HEK293T (cell line): ENCODE measurements around the gene TWIST2.

Experiments used
- CTCF ChIA-PET: fragments of 350-600 bp; formaldehyde crosslinking; extraction: SDS; loops from one replicate; lab custom pipeline; 2021; ENCODE audit warnings: antibody characterized with exemption, inconsistent platforms; lab: Yijun Ruan, JAX
- POLR2A ChIA-PET: fragments of 350-600 bp; formaldehyde crosslinking; extraction: SDS; loops from one replicate; lab custom pipeline; 2020; ENCODE audit warnings: antibody characterized with exemption, inconsistent platforms; lab: Yijun Ruan, JAX
- DNase-seq: peaks from one replicate; pipeline ENCODE4 v3.0.0; 2012; ENCODE audit warnings: mixed read lengths; ENCODE audit errors: extremely low spot score
- ARNT ChIP-seq: fragments of 450-650 bp; IDR thresholded peaks from 2 replicates; pipeline ENCODE4 v1.6.1; 2017; ENCODE audit warnings: mild to moderate bottlenecking
- BHLHE40 ChIP-seq: fragments of 450-650 bp; IDR thresholded peaks from 2 replicates; pipeline ENCODE4 v1.6.1; 2016; ENCODE audit warnings: mild to moderate bottlenecking, moderate library complexity, borderline replicate concordance
- CTBP1 ChIP-seq: fragments of 450-650 bp; IDR thresholded peaks from 2 replicates; pipeline ENCODE4 v1.6.1; 2016; ENCODE audit warnings: borderline replicate concordance
- ELF4 ChIP-seq: fragments of 450-650 bp; IDR thresholded peaks from 2 replicates; pipeline ENCODE4 v1.6.1; 2017; ENCODE audit warnings: antibody characterized with exemption
- FOXA1 ChIP-seq: fragments of 450-650 bp; IDR thresholded peaks from 2 replicates; pipeline ENCODE4 v1.6.1; 2016; ENCODE audit warnings: mild to moderate bottlenecking
- FOXK2 ChIP-seq: fragments of 450-650 bp; IDR thresholded peaks from 2 replicates; pipeline ENCODE4 v1.6.1; 2016; ENCODE audit warnings: mild to moderate bottlenecking
- FOXM1 ChIP-seq: fragments of 450-650 bp; IDR thresholded peaks from 2 replicates; pipeline ENCODE4 v1.6.1; 2017; ENCODE audit warnings: mild to moderate bottlenecking, borderline replicate concordance
- HDGF ChIP-seq: fragments of 450-650 bp; IDR thresholded peaks from 2 replicates; pipeline ENCODE4 v1.6.1; 2017; ENCODE audit warnings: antibody characterized with exemption, borderline replicate concordance
- L3MBTL2 ChIP-seq: fragments of 450-650 bp; conservative IDR thresholded peaks from 2 replicates; pipeline ENCODE4 v1.6.1; 2016; ENCODE audit warnings: mild to moderate bottlenecking
- LEF1 ChIP-seq: fragments of 450-650 bp; IDR thresholded peaks from 2 replicates; pipeline ENCODE4 v1.6.1; 2017; ENCODE audit warnings: mild to moderate bottlenecking, borderline replicate concordance
- NFRKB ChIP-seq: fragments of 450-650 bp; IDR thresholded peaks from 2 replicates; pipeline ENCODE4 v1.6.1; 2016; ENCODE audit warnings: mild to moderate bottlenecking, moderate library complexity
- SP1 ChIP-seq: fragments of 450-650 bp; IDR thresholded peaks from 2 replicates; pipeline ENCODE4 v1.6.1; 2017
- SUZ12 ChIP-seq: fragments of 450-650 bp; IDR thresholded peaks from 2 replicates; pipeline ENCODE4 v1.6.1; 2016; ENCODE audit warnings: mild to moderate bottlenecking
- TARDBP ChIP-seq: fragments of 450-650 bp; IDR thresholded peaks from 2 replicates; pipeline ENCODE4 v1.6.1; 2016
- ZNF384 ChIP-seq: fragments of 450-650 bp; IDR thresholded peaks from 2 replicates; pipeline ENCODE4 v1.6.1; 2016
- TF ChIP-seq, protein P1 (sequence below): fragments of 450-650 bp; IDR thresholded peaks from 2 replicates; pipeline ENCODE4 v1.6.1; 2016

The TWIST2 gene

GRCh38 chr2:238811293-238811692 lies 36.6 kb upstream of the TWIST2 start:
- CTCF ChIA-PET, result no interaction called here
- TF ChIP-seq HDGF (no peak), CTBP1 (no peak), FOXA1 (no peak), TARDBP (no peak), SP1 (no peak), ARNT (no peak), NFRKB (no peak), FOXK2 (no peak), SUZ12 (no peak), ELF4 (no peak), FOXM1 (no peak)
- POLR2A ChIA-PET, result no interaction called here
- no peak for DNase-seq

- ChIA-PET POLR2A (no interaction called here), CTCF (no interaction called here)
- TF ChIP-seq LEF1 (no peak), HDGF (no peak), SP1 (no peak), SUZ12 (no peak), ARNT (no peak), FOXK2 (no peak), FOXM1 (no peak), CTBP1 (no peak), FOXA1 (no peak), ELF4 (no peak), ZNF384 (no peak), BHLHE40 (no peak), L3MBTL2 (no peak)
- TF ChIP-seq, protein P1, sequence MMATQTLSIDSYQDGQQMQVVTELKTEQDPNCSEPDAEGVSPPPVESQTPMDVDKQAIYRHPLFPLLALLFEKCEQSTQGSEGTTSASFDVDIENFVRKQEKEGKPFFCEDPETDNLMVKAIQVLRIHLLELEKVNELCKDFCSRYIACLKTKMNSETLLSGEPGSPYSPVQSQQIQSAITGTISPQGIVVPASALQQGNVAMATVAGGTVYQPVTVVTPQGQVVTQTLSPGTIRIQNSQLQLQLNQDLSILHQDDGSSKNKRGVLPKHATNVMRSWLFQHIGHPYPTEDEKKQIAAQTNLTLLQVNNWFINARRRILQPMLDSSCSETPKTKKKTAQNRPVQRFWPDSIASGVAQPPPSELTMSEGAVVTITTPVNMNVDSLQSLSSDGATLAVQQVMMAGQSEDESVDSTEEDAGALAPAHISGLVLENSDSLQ, result no peak
These were observed 36.1 kb upstream of the TWIST2 start for GRCh38 chr2:238811759-238812158.

DNA sequence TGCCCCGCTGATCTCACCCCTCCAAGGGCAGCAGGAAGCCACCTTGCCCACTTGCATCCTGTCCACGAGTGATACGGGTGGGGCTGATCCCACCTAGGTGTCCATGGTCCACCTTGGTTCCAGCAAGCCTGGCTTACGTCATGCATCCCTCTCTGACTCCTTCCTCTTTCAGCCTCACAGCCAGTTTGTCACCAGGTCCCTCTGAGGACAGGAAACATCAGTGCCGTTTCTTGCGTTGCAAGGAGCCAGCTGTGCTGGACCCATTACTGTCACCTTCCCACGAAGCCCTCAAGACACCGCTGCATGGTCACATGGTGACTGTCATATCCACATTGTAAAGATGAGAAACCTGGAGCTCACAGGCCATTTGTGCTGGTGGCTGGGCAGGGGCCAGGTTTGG lies 34.8 kb upstream of the TWIST2 start:
- TF ChIP-seq BHLHE40, result no peak
- TF ChIP-seq SUZ12, result no peak
- no peak for TF ChIP-seq ZNF384
- TF ChIP-seq, protein P1, result no peak
- no peak for TF ChIP-seq FOXK2
- TF ChIP-seq TARDBP, result no peak
- no peak for TF ChIP-seq FOXM1
- TF ChIP-seq NFRKB, result no peak
- no peak for TF ChIP-seq ELF4
- no peak for TF ChIP-seq ARNT
- no peak for TF ChIP-seq SP1
- no peak for TF ChIP-seq HDGF
- no peak for TF ChIP-seq CTBP1
- no peak for TF ChIP-seq LEF1
- no peak for TF ChIP-seq L3MBTL2
- no peak for DNase-seq
- CTCF ChIA-PET, result no interaction called here
- POLR2A ChIA-PET, result no interaction called here

More at GRCh38 chr2:238811759-238812158, 36.1 kb upstream of the TWIST2 start:
- no peak for DNase-seq

DNA sequence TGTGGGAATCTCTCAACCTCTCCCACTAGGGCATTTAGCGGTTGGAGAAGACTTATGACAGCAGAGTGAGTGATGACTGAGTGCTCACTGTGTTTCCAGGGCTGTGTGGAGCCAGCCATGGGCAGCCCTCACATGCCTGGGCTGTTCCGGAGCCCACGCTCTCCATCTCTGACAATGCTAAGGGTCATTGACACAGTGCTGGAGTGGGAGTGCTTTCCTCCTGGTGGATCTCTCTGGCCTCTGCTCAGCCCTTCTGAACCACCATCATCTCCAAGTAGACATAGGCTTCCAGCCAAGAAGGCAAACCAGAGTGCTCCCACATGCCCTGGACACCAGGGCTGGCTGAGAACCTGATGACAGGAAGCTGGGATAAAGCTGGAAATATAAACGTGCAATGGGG lies 33.1 kb upstream of the TWIST2 start:
- DNase-seq, result no peak
- CTCF ChIA-PET, result no interaction called here
- POLR2A ChIA-PET, result no interaction called here
- TF ChIP-seq SP1, result no peak
- TF ChIP-seq ARNT, result no peak
- TF ChIP-seq NFRKB, result no peak
- TF ChIP-seq LEF1, result no peak
- no peak for TF ChIP-seq CTBP1
- TF ChIP-seq FOXK2, result no peak
- TF ChIP-seq TARDBP, result no peak
- no peak for TF ChIP-seq BHLHE40
- TF ChIP-seq ELF4, result no peak
- TF ChIP-seq SUZ12, result no peak
- TF ChIP-seq, protein P1, result no peak
- TF ChIP-seq FOXA1, result no peak
- no peak for TF ChIP-seq HDGF
- TF ChIP-seq ZNF384, result no peak
- no peak for TF ChIP-seq FOXM1

GRCh38 chr2:238816291-238816690 lies 31.6 kb upstream of the TWIST2 start:
- no peak for TF ChIP-seq ARNT
- no peak for TF ChIP-seq SP1
- TF ChIP-seq SUZ12, result no peak
- ChIA-PET POLR2A (no interaction called here), CTCF (no interaction called here)
- DNase-seq, result no peak

DNA sequence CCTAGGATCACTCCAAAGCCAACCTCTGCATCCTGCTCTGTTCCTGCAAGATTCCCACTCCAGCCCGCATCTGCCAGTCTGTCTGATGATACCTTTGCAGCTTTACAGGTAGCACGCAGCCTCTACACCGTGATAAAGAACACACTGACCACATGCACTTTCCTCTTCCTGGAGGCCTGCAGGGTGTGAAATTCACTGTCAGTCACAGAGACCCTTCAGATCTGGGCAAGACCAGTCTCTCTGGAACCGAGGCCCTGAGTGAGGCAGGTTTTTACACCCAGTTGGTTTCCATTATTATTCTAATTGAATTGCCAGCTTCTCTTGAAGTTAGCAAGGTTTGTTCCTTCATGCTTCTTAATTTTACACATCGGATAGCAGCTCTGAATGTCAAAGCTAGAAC lies 30.5 kb upstream of the TWIST2 start:
- ChIA-PET POLR2A (no interaction called here), CTCF (no interaction called here)
- TF ChIP-seq TARDBP (no peak), ARNT (no peak), L3MBTL2 (no peak), BHLHE40 (no peak), SP1 (no peak), NFRKB (no peak), ZNF384 (no peak), SUZ12 (no peak), FOXA1 (no peak), HDGF (no peak), LEF1 (no peak), ELF4 (no peak), FOXK2 (no peak), FOXM1 (no peak), CTBP1 (no peak)
- TF ChIP-seq, protein P1, result no peak
- DNase-seq, result no peak
